Measurements from ENCODE around the gene SAFB. TPM values are rescaled to one million over a fixed set of nuclear protein-coding genes. Genes with fewer than 3 reads are reported as not detected.

SAFB gene
- total RNA-seq, 6 experiments from 2014 or later, result 31.2 to 45.7 (median 32.8) TPM

DNA sequence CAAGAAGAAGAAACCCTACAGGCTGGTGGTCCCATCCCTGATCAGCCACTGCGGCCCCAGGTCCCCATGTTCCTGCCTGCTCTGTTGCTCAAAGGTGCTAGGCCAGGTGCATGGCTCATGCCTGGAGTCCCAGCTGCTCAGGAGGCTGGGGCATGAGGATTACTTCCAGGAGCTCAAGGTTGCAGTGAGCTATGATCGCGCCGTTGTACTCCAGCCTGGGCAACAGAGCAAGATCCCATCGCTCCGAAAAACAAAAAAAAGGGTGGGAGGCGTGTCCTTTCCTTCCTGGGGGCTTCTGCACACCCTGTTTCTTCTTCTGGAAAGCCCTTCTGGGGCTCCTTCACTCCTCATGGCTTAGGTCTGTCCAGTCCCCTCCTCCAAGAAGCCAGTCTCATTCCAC, 43.2 kb upstream of the SAFB start:
- H3K27ac ChIP-seq, result no peak overlapping the region
- peaks cover 0 to 4% (median 0%) of the 10 kb centered on the region in 4 donors for H3K4me1 ChIP-seq
- WGBS (ENCODE audit: insufficient coverage, low coverage, low lambda C conversion rate, missing lambda C conversion rate), result 100% methylated on average over 4 of the region's 7 CpGs
- no peak for DNase-seq
- no peaks in the 10 kb centered on the region for H3K36me3 ChIP-seq
- no peak for TF ChIP-seq POLR2A (IDR thresholded peaks at IDR 0.05)
- no peak for TF ChIP-seq CTCF (IDR thresholded peaks at IDR 0.05)
- H3K9me3 ChIP-seq, result no peaks in the 10 kb centered on the region
- intact Hi-C loops (cut with DNase I), result loop anchor here in 1 of 2 donors (5.0 kb wide), 1 partner anchor 207 kb away; no protein-coding TSS in a partner anchor
- H3K27me3 ChIP-seq, result no peaks in the 10 kb centered on the region
- no peak overlapping the region for H3K4me3 ChIP-seq
- ATAC-seq, result no peak

DNA sequence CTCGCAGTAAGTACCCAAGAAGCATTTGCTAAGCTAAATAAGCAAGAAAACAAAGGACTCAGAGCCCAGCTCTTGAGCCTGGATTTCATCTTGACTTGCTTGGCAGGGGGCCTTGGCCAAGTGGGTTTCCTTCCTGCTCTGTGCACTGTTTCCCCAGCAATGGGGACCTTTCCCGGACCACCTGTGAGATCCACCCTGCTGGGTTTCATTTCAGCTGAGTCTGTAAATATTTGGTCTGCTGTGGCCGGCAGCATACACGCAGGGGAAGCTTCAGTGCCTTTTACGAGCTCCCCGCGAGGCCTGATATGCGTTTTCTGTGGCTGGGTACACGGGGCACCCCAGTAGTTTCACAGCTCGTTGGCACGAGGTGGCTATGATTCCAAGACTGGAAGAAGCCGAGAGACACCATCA, 42.7 kb upstream of the SAFB start:
- DNase-seq, result no peak
- ATAC-seq, result no peak
- Histone ChIP-seq H3K36me3 (no peaks in the 10 kb centered on the region), H3K4me3 (no peak overlapping the region), H3K27ac (no peak overlapping the region), H3K4me1 (peaks cover 0 to 4% (median 0%) of the 10 kb centered on the region in 4 donors), H3K9me3 (no peaks in the 10 kb centered on the region), H3K27me3 (no peaks in the 10 kb centered on the region)
- 69% methylated on average over 8 of the region's 12 CpGs for WGBS (ENCODE audit: insufficient coverage, low coverage, low lambda C conversion rate, missing lambda C conversion rate)
- intact Hi-C loops (cut with DNase I), result no loop called here
- TF ChIP-seq POLR2A (IDR thresholded peaks at IDR 0.05), result no peak
- TF ChIP-seq CTCF (IDR thresholded peaks at IDR 0.05), result no peak

- Histone ChIP-seq H3K27ac (no peak overlapping the region), H3K4me3 (no peak overlapping the region), H3K36me3 (peaks cover 0 to 36% (median 21%) of the 10 kb centered on the region in 4 donors), H3K4me1 (peaks cover 0 to 4% (median 0%) of the 10 kb centered on the region in 4 donors), H3K9me3 (no peaks in the 10 kb centered on the region), H3K27me3 (no peaks in the 10 kb centered on the region)
- peak in 2 of 4 donors; percentile 10 to 18 for ATAC-seq
- DNase-seq, result peak in 1 of 3 donors; percentile 43
- no peak for TF ChIP-seq POLR2A (IDR thresholded peaks at IDR 0.05)
- no peak for TF ChIP-seq CTCF (IDR thresholded peaks at IDR 0.05)
- 28% methylated on average over 3 of the region's 29 CpGs for WGBS (ENCODE audit: insufficient coverage, low coverage, low lambda C conversion rate, missing lambda C conversion rate)
- intact Hi-C loops (cut with DNase I), result no loop called here
Measured at GRCh38 chr19:5585461-5586299, 37.2 kb upstream of the SAFB start.

- DNase-seq (peak in 1 of 3 donors; percentile 36), ATAC-seq (peak in 1 of 4 donors; percentile 8)
- H3K4me1 ChIP-seq, result peaks cover 0 to 4% (median 0%) of the 10 kb centered on the region in 4 donors
- H3K27me3 ChIP-seq, result no peaks in the 10 kb centered on the region
- TF ChIP-seq CTCF (IDR thresholded peaks at IDR 0.05) (no peak), POLR2A (IDR thresholded peaks at IDR 0.05) (no peak)
- no peaks in the 10 kb centered on the region for H3K9me3 ChIP-seq
- 81% methylated on average over 15 of the region's 26 CpGs for WGBS (ENCODE audit: insufficient coverage, low coverage, low lambda C conversion rate, missing lambda C conversion rate)
- no peak overlapping the region for H3K4me3 ChIP-seq
- H3K27ac ChIP-seq, result no peak overlapping the region
- peaks cover 0 to 44% (median 26%) of the 10 kb centered on the region in 4 donors for H3K36me3 ChIP-seq
- intact Hi-C loops (cut with DNase I), result no loop called here
Measured at GRCh38 chr19:5586300-5587070, 36.4 kb upstream of the SAFB start.
